PFSK-1 (cell line): Measurements from ENCODE around the gene GP5.

Experiments used
- FOXP2 ChIP-seq: optimal IDR thresholded peaks from 2 replicates; pipeline ENCODE3; 2011; ENCODE audit warnings: borderline replicate concordance, control low read depth, inconsistent platforms; ENCODE audit not compliant: insufficient read depth; ENCODE audit errors: extremely low read length, extremely low read depth
- POLR2AphosphoS5 ChIP-seq: IDR thresholded peaks from 2 replicates; pipeline ENCODE4 v1.6.1; 2012; ENCODE audit warnings: low read depth, mild to moderate bottlenecking, control low read depth, low read length, moderate library complexity
- SIN3A ChIP-seq: IDR thresholded peaks from 2 replicates; pipeline ENCODE4 v1.6.1; 2012; ENCODE audit warnings: mild to moderate bottlenecking, low read length, moderate library complexity, borderline replicate concordance; ENCODE audit not compliant: insufficient read depth
- TAF1 ChIP-seq: IDR thresholded peaks from 2 replicates; pipeline ENCODE4 v1.6.1; 2012; ENCODE audit warnings: low read length, control low read depth, borderline replicate concordance; ENCODE audit not compliant: insufficient read depth
- TF ChIP-seq, protein P1 (sequence below), 2 experiments: IDR thresholded peaks; 2 replicates each; pipeline versions ENCODE4 v1.6.1 to v1.8.0; 2011 to 2012; ENCODE audit warnings: low read depth in 2 of 2, low read length in 2 of 2, control low read depth in 1 of 2, inconsistent platforms in 1 of 2, mild to moderate bottlenecking in 1 of 2, moderate library complexity in 1 of 2; ENCODE audit not compliant: insufficient read depth in 1 of 2

The GP5 gene

DNA sequence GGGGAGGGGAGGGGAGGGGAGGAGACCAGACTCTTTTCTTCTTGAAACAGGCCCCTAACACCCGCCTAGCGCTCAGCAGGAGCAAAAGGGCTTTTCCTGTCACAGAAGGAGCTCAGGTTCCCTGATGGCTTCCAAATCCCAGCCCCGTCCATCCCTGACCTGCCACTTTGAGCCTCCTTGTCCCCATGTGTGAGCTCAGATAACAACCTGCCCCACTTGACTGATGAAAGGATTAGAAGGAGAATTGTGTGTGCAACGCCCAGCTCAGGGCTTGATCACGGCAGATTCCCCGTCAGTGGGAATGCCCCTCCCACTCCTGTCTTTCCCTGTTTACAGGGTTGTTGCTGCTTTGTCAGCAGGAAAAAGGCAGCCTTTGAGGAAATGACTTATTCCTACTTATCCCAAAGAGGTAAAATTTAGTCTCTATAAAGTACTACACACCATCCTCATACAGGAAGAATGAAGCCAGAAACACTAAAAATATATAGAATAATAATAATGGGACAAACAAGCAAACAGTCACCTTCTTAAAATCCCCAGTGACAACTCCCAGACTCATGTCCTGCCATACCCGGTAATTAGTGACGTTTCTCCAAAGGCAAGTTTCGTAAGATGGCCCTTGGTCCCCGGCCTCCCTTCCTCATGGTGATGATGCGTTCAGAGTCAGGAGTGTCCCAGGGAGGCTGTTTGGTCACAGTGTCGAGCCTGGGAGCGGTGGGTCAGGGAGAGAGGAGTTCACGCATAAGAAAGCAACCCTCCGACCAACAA lies 23.4 kb downstream of the GP5 start:
- TF ChIP-seq SIN3A (no peak), POLR2AphosphoS5 (no peak), FOXP2 (no peak), TAF1 (no peak)
- TF ChIP-seq, protein P1, sequence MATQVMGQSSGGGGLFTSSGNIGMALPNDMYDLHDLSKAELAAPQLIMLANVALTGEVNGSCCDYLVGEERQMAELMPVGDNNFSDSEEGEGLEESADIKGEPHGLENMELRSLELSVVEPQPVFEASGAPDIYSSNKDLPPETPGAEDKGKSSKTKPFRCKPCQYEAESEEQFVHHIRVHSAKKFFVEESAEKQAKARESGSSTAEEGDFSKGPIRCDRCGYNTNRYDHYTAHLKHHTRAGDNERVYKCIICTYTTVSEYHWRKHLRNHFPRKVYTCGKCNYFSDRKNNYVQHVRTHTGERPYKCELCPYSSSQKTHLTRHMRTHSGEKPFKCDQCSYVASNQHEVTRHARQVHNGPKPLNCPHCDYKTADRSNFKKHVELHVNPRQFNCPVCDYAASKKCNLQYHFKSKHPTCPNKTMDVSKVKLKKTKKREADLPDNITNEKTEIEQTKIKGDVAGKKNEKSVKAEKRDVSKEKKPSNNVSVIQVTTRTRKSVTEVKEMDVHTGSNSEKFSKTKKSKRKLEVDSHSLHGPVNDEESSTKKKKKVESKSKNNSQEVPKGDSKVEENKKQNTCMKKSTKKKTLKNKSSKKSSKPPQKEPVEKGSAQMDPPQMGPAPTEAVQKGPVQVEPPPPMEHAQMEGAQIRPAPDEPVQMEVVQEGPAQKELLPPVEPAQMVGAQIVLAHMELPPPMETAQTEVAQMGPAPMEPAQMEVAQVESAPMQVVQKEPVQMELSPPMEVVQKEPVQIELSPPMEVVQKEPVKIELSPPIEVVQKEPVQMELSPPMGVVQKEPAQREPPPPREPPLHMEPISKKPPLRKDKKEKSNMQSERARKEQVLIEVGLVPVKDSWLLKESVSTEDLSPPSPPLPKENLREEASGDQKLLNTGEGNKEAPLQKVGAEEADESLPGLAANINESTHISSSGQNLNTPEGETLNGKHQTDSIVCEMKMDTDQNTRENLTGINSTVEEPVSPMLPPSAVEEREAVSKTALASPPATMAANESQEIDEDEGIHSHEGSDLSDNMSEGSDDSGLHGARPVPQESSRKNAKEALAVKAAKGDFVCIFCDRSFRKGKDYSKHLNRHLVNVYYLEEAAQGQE (IDR thresholded peaks at IDR 0.05; ENCODE audit: insufficient read depth in 1 of 2, low read depth in 2 of 2, low read length in 2 of 2): no peak

DNA sequence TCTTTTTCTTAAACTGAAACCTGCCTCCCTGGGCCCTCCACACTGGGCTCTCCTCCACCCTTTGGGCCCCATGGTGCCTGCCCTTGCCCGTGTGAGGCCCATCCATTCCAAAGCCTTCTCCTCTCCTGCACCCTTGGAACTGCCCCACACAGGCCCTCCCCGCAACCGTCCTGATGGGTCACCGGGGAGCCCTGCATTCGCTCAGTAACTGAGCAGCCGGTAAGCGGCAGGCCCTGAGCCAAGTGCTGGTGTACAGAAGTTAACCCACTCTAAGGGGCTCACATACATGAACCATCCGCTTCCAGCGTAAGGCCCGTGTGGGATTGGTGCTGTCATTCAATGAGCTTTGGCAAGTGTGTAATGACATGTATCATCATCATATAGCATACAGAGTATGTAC lies 24.1 kb downstream of the GP5 start:
- TF ChIP-seq, protein P1 (IDR thresholded peaks at IDR 0.05; ENCODE audit: insufficient read depth in 1 of 2, low read depth in 2 of 2, low read length in 2 of 2): no peak

DNA sequence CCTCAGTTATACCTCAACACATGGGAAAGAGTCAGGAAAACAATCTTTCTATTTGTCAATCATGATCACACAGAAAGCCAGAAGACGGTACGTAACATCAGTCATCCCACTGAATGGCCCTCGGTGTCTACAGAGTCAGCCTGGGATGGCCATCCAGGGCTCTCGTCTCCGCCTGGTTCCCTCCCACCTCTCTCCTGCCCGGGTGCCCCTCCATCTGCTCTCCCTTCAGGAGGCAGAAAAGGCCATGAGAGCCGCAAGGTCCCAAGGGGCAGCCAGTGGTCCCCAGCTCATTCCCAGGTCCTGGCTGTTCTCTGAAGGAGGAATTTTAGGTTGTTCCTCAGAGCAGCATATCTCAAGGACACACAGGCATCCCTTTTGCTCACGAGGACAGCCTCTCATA lies 25.2 kb downstream of the GP5 start:
- TF ChIP-seq POLR2AphosphoS5 (no peak), SIN3A (no peak), TAF1 (no peak)
- TF ChIP-seq, protein P1 (IDR thresholded peaks at IDR 0.05; ENCODE audit: insufficient read depth in 1 of 2, low read depth in 2 of 2, low read length in 2 of 2): no peak

DNA sequence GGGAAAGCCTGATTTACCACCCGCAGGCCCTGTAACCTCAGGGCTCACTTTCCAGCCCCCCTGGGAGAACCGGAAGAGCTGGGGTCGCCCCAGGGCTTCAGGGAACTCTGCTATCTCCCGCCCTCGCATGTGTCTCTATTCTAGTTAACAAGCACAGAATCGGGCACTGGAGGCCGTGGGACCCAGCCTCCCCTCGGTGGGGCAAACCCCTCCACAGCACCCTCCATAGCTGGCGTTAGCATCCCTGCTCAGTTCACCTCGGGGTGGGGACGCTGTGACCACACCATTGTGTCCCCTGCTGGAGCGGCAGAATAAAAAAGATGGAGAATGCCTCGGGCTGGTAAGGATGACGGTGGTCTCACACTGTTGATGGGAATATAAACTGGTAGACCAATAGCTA lies 26.0 kb downstream of the GP5 start:
- TF ChIP-seq, protein P1 (IDR thresholded peaks at IDR 0.05; ENCODE audit: insufficient read depth in 1 of 2, low read depth in 2 of 2, low read length in 2 of 2): no peak
- TF ChIP-seq FOXP2: no peak
- TF ChIP-seq TAF1: no peak
- no peak for TF ChIP-seq SIN3A
- TF ChIP-seq POLR2AphosphoS5: no peak

DNA sequence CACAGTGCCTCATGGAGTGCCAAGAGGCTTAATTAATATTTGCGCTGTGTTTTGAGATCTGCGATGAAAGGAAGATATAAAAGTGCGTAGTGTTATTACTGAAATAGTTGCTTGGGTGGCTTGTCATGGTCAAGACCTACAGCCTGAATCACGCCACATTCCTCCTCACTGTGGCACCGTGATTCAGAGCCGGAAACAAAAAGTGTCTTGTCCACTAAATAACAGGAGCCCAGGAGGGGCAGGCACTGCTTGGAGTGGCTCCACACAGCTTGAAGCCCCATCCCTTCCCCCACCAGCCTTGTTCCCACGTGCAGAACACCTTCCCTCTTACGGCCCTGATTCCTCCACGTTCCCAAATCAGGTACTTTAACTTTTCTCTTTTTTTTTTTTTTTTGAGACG lies 28.3 kb downstream of the GP5 start:
- no peak for TF ChIP-seq FOXP2
- TF ChIP-seq SIN3A: no peak
- no peak for TF ChIP-seq TAF1
- no peak for TF ChIP-seq POLR2AphosphoS5
- TF ChIP-seq, protein P1 (IDR thresholded peaks at IDR 0.05; ENCODE audit: insufficient read depth in 1 of 2, low read depth in 2 of 2, low read length in 2 of 2): no peak
